Measurements from ENCODE around the gene ARRDC3.

Gene ARRDC3

GRCh38 chr5:91340532-91340931 lies 42.6 kb downstream of the ARRDC3 start:
- no peak overlapping the region for H3K4me3 ChIP-seq (replicated peaks; ENCODE audit: insufficient read depth, low read length)
- no peak for DNase-seq (ENCODE audit: low read depth in 1 of 2, low spot score in 1 of 2)
- H3K27ac ChIP-seq (replicated peaks), result no peak overlapping the region
- H3K27me3 ChIP-seq (ENCODE audit: insufficient read depth, poor library complexity, severe bottlenecking), result no peaks in the 10 kb centered on the region
- TF ChIP-seq POLR2AphosphoS5 (IDR thresholded peaks at IDR 0.05; ENCODE audit: low read depth) (no peak), GABPA (IDR thresholded peaks at IDR 0.05; ENCODE audit: low read depth) (no peak), REST (IDR thresholded peaks at IDR 0.05; ENCODE audit: insufficient replicate concordance, low read depth) (no peak), CTCF (IDR thresholded peaks at IDR 0.05; ENCODE audit: insufficient read depth, low read length) (no peak), SPI1 (IDR thresholded peaks at IDR 0.05; ENCODE audit: borderline replicate concordance, low read depth) (no peak)

- DNase-seq (ENCODE audit: low read depth in 1 of 2, low spot score in 1 of 2), result no peak
- no peaks in the 10 kb centered on the region for H3K27me3 ChIP-seq (ENCODE audit: insufficient read depth, poor library complexity, severe bottlenecking)
- TF ChIP-seq POLR2AphosphoS5 (IDR thresholded peaks at IDR 0.05; ENCODE audit: low read depth) (no peak), CTCF (IDR thresholded peaks at IDR 0.05; ENCODE audit: insufficient read depth, low read length) (no peak), GABPA (IDR thresholded peaks at IDR 0.05; ENCODE audit: low read depth) (no peak), REST (IDR thresholded peaks at IDR 0.05; ENCODE audit: insufficient replicate concordance, low read depth) (no peak), SPI1 (IDR thresholded peaks at IDR 0.05; ENCODE audit: borderline replicate concordance, low read depth) (no peak)
- no peak overlapping the region for H3K27ac ChIP-seq (replicated peaks)
- H3K4me3 ChIP-seq (replicated peaks; ENCODE audit: insufficient read depth, low read length), result no peak overlapping the region
Observed at GRCh38 chr5:91339063-91339705, 43.9 kb downstream of the ARRDC3 start.

- no peak for DNase-seq (ENCODE audit: low read depth in 1 of 2, low spot score in 1 of 2)
- TF ChIP-seq CTCF (IDR thresholded peaks at IDR 0.05; ENCODE audit: insufficient read depth, low read length) (no peak), GABPA (IDR thresholded peaks at IDR 0.05; ENCODE audit: low read depth) (no peak), REST (IDR thresholded peaks at IDR 0.05; ENCODE audit: insufficient replicate concordance, low read depth) (no peak), SPI1 (IDR thresholded peaks at IDR 0.05; ENCODE audit: borderline replicate concordance, low read depth) (no peak), POLR2AphosphoS5 (IDR thresholded peaks at IDR 0.05; ENCODE audit: low read depth) (no peak)
- Histone ChIP-seq H3K27ac (replicated peaks) (no peak overlapping the region), H3K27me3 (ENCODE audit: insufficient read depth, poor library complexity, severe bottlenecking) (no peaks in the 10 kb centered on the region), H3K4me3 (replicated peaks; ENCODE audit: insufficient read depth, low read length) (no peak overlapping the region)
Observed at GRCh38 chr5:91332267-91333045, 50.7 kb downstream of the ARRDC3 start.

Data from HL-60 (cell line).